IMR-90 (cell line): ENCODE results near the gene SARS1. TPM values are rescaled to one million over a fixed set of nuclear protein-coding genes. Genes with fewer than 3 reads are reported as not detected.

Experiments
- ATAC-seq: fragments of 200-7000 bp; cut with Tn5 transposase; 2 replicates; pipeline ENCODE4 v1.9.1; 2020; ENCODE audit warnings: low read depth, mild to moderate bottlenecking, moderate library complexity
- BruUV-seq: library from RNA; stranded (reverse); fragments of 400-500 nt; replicated peaks from 2 replicates; lab custom pipeline; 2021; lab: Mats Ljungman, UMichigan
- CTCF ChIA-PET: fragments of 300-600 bp; formaldehyde crosslinking; extraction: SDS; loops from one replicate; lab custom pipeline; 2021; ENCODE audit warnings: antibody characterized with exemption; lab: Yijun Ruan, JAX
- POLR2A ChIA-PET: fragments of 300-600 bp; sonication (Branson Sonifier 250); formaldehyde crosslinking; loops from one replicate; lab custom pipeline; 2022; ENCODE audit warnings: antibody characterized with exemption; ENCODE audit not compliant: unreplicated experiment; lab: Charles Lee
- DNase-seq: peaks from one replicate; pipeline ENCODE4 v3.0.0; 2013
- H2AFZ ChIP-seq: replicated peaks from 2 replicates; pipeline ENCODE3; 2013; ENCODE audit warnings: low read length, mild to moderate bottlenecking; ENCODE audit not compliant: poor library complexity
- H2AK5ac ChIP-seq: 2 replicates; pipeline ENCODE4 v1.6.1; 2013; ENCODE audit warnings: low read depth, low read length, inconsistent platforms
- H2AK9ac ChIP-seq: replicated peaks from 2 replicates; pipeline ENCODE3; 2013; ENCODE audit warnings: mild to moderate bottlenecking, low read depth, low read length, moderate library complexity; ENCODE audit not compliant: poor library complexity
- H2BK120ac ChIP-seq: 2 replicates; pipeline ENCODE4 v1.6.1; 2013; ENCODE audit warnings: low read depth, low read length, inconsistent platforms
- H2BK15ac ChIP-seq: 3 replicates; pipeline ENCODE4 v1.6.1; 2013; ENCODE audit warnings: low read depth, low read length, inconsistent platforms
- H2BK20ac ChIP-seq: 2 replicates; pipeline ENCODE4 v1.6.1; 2013; ENCODE audit warnings: low read depth, mild to moderate bottlenecking, inconsistent platforms, low read length, moderate library complexity
- H2BK5ac ChIP-seq: 2 replicates; pipeline ENCODE4 v1.6.1; 2013; ENCODE audit warnings: mild to moderate bottlenecking, low read depth, low read length, inconsistent platforms; ENCODE audit not compliant: poor library complexity, severe bottlenecking
- H3K14ac ChIP-seq: replicated peaks from 2 replicates; pipeline ENCODE4 v1.6.1; 2013; ENCODE audit warnings: low read depth, low read length, inconsistent platforms
- H3K18ac ChIP-seq: 2 replicates; pipeline ENCODE4 v1.6.1; 2013; ENCODE audit warnings: low read depth, low read length, control low read depth
- H3K23ac ChIP-seq: 2 replicates; pipeline ENCODE4 v1.6.1; 2013; ENCODE audit warnings: low read depth, low read length, inconsistent platforms
- H3K27ac ChIP-seq: 2 replicates; pipeline ENCODE4 v1.5.1; 2013; ENCODE audit warnings: mild to moderate bottlenecking, control low read depth, low read length; ENCODE audit not compliant: insufficient read depth
- H3K27me3 ChIP-seq: 2 replicates; pipeline ENCODE4 v1.6.1; 2013; ENCODE audit warnings: low read length; ENCODE audit not compliant: control insufficient read depth, insufficient read depth
- H3K36me3 ChIP-seq: 2 replicates; pipeline ENCODE4 v1.6.1; 2013; ENCODE audit warnings: low read length, mixed read lengths; ENCODE audit not compliant: control insufficient read depth, insufficient read depth
- H3K4ac ChIP-seq: 2 replicates; pipeline ENCODE4 v1.6.1; 2013; ENCODE audit warnings: low read depth, low read length, inconsistent platforms
- H3K4me1 ChIP-seq: 2 replicates; pipeline ENCODE4 v1.6.1; 2013; ENCODE audit warnings: low read length, mixed read lengths; ENCODE audit not compliant: control insufficient read depth, insufficient read depth
- H3K4me2 ChIP-seq: 2 replicates; pipeline ENCODE4 v1.6.1; 2013; ENCODE audit warnings: low read depth, mild to moderate bottlenecking, control low read depth, low read length, moderate library complexity
- H3K4me3 ChIP-seq: 2 replicates; pipeline ENCODE4 v1.5.1; 2013; ENCODE audit warnings: low read depth, mild to moderate bottlenecking, control low read depth, low read length, moderate library complexity; ENCODE audit not compliant: insufficient read depth
- H3K56ac ChIP-seq: 2 replicates; pipeline ENCODE4 v1.6.1; 2013; ENCODE audit warnings: low read length, inconsistent platforms; ENCODE audit not compliant: insufficient read depth; ENCODE audit errors: extremely low read depth
- H3K79me1 ChIP-seq, 2 experiments: 2 replicates each; pipeline ENCODE4 v1.6.1; 2013; ENCODE audit warnings: low read length in 2 of 2, inconsistent platforms in 1 of 2, low read depth in 1 of 2
- H3K9ac ChIP-seq: 2 replicates; pipeline ENCODE4 v1.6.1; 2013; ENCODE audit warnings: low read depth, low read length, control low read depth
- H3K9me1 ChIP-seq: 2 replicates; pipeline ENCODE4 v1.6.1; 2013; ENCODE audit warnings: low read length, inconsistent platforms; ENCODE audit not compliant: insufficient read depth
- H3K9me3 ChIP-seq: 2 replicates; pipeline ENCODE4 v1.6.1; 2013; ENCODE audit warnings: low read length; ENCODE audit not compliant: control insufficient read depth, insufficient read depth
- H4K20me1 ChIP-seq: 2 replicates; pipeline ENCODE4 v1.6.1; 2013; ENCODE audit warnings: low read length, inconsistent platforms; ENCODE audit not compliant: insufficient read depth
- H4K5ac ChIP-seq: 2 replicates; pipeline ENCODE4 v1.6.1; 2013; ENCODE audit warnings: mild to moderate bottlenecking, low read depth, low read length, control low read depth
- H4K8ac ChIP-seq, 2 experiments: 2 replicates each; pipeline ENCODE4 v1.6.1; 2013; ENCODE audit warnings: low read depth in 2 of 2, low read length in 2 of 2, control low read depth in 1 of 2, inconsistent platforms in 1 of 2
- H4K91ac ChIP-seq: 2 replicates; pipeline ENCODE4 v1.6.1; 2013; ENCODE audit warnings: low read depth, low read length, inconsistent platforms; ENCODE audit not compliant: insufficient read depth
- BHLHE40 ChIP-seq: fragments of 150-350 bp; IDR thresholded peaks from 2 replicates; pipeline ENCODE4 v1.6.1; 2016; ENCODE audit warnings: mild to moderate bottlenecking, low read depth, low read length
- FOS ChIP-seq: fragments of 150-350 bp; IDR thresholded peaks from 2 replicates; pipeline ENCODE4 v1.6.1; 2016; ENCODE audit warnings: low read depth, low read length
- MAFK ChIP-seq: IDR thresholded peaks from 2 replicates; pipeline ENCODE4 v1.6.1; 2012; ENCODE audit warnings: low read depth, low read length, improper control_type of control experiment
- MAZ ChIP-seq: IDR thresholded peaks from 2 replicates; pipeline ENCODE4 v1.6.1; 2012; ENCODE audit warnings: low read depth, mild to moderate bottlenecking, low read length, improper control_type of control experiment, moderate library complexity, borderline replicate concordance
- MXI1 ChIP-seq: IDR thresholded peaks from 2 replicates; pipeline ENCODE4 v1.6.1; 2012; ENCODE audit warnings: low read depth, mild to moderate bottlenecking, low read length, moderate library complexity, borderline replicate concordance
- NFE2L2 ChIP-seq: fragments of 150-350 bp; IDR thresholded peaks from 2 replicates; pipeline ENCODE4 v1.6.1; 2016; ENCODE audit warnings: low read depth, mild to moderate bottlenecking, low read length
- RAD21 ChIP-seq: IDR thresholded peaks from 2 replicates; pipeline ENCODE4 v1.6.1; 2012; ENCODE audit warnings: low read length, improper control_type of control experiment
- RCOR1 ChIP-seq: IDR thresholded peaks from 2 replicates; pipeline ENCODE4 v1.6.1; 2012; ENCODE audit warnings: mild to moderate bottlenecking, low read length, improper control_type of control experiment; ENCODE audit not compliant: insufficient replicate concordance
- RFX5 ChIP-seq: IDR thresholded peaks from 2 replicates; pipeline ENCODE4 v1.8.0; 2012; ENCODE audit warnings: low read depth, mild to moderate bottlenecking, low read length, moderate library complexity
- SMC3 ChIP-seq: fragments of 150-350 bp; IDR thresholded peaks from 2 replicates; pipeline ENCODE4 v1.6.1; 2016; ENCODE audit warnings: low read depth, mild to moderate bottlenecking, antibody characterized with exemption, low read length, moderate library complexity
- WGBS, 2 experiments: methylation state at CpG; one replicate each; pipeline versions ENCODE4 v1.1.5 to v1.1.7; 2013; ENCODE audit warnings: missing lambda C conversion rate in 2 of 2; ENCODE audit not compliant: insufficient read length in 1 of 2; ENCODE audit errors: extremely low coverage in 2 of 2; 5-methylcytosine and 5-hydroxymethylcytosine counted together
- dilution Hi-C: fragments of 300-500 bp; cut with HindIII; formaldehyde crosslinking; loops from one replicate; pipeline ENCODE4 v1.14.3; 2018; ENCODE audit warnings: low sequenced_read_pairs; ENCODE audit not compliant: unreplicated experiment
- in situ Hi-C: fragments of 300-500 bp; cut with MboI; formaldehyde crosslinking; loops from 3 replicates; pipeline ENCODE4 v1.14.3; 2019; ENCODE audit warnings: low sequenced_read_pairs, inconsistent platforms, mixed read lengths
- intact Hi-C: fragments of 100-400 bp; cut with micrococcal nuclease; formaldehyde crosslinking; loops from 2 replicates; pipeline ENCODE4 v1.10.0; 2022
- polyA plus RNA-seq, 3 experiments: library from polyadenylated mRNA; depleted of rRNA; stranded (reverse); fragments of >200 nt; gene quantifications; 2 replicates each; pipeline ENCODE4 v1.2.3, GENCODE V29; 2012; ENCODE audit warnings: low replicate concordance in 1 of 3
- total RNA-seq: library from RNA; depleted of rRNA; stranded (reverse); fragments of >200 nt; gene quantifications from 2 replicates; pipeline ENCODE4 v1.2.3, GENCODE V29; 2012
- TF ChIP-seq, protein P1 (sequence below): conservative IDR thresholded peaks from 2 replicates; pipeline ENCODE4 v1.5.1; 2012; ENCODE audit warnings: mild to moderate bottlenecking, low read depth, low read length, improper control_type of control experiment
- TF ChIP-seq, protein P2 (sequence below): fragments of 150-350 bp; IDR thresholded peaks from 2 replicates; pipeline ENCODE4 v1.6.1; 2016; ENCODE audit warnings: low read depth, mild to moderate bottlenecking, low read length, moderate library complexity, borderline replicate concordance

SARS1 gene
- total and polyA plus RNA-seq, 2 of the 4 experiments (the other 2 are of a cell fraction), result 231 to 348 TPM

DNA sequence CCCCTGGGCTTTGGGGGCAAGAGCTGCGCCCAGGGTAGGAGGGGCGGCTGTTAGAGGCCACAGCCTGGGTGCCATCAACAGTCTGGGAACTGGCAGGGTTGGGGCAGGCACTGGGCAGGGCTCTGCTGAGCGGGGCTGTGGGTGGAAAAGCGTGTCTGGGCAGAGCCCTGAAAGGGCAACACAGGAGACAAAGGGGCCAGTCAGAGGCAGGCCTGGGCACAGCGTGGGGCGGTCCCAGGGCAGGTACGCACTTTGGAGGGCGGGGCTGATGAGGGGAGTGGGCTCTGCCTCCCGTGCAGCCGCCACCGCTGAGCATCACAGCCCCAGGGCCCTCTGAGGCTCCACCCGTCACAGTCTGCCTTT, 49.5 kb downstream of the SARS1 start:
- peak overlapping the region in 1 of 2 experiments; percentile 47; a peak in 1 of 4 replicates for H4K8ac ChIP-seq
- dilution Hi-C loops (no loop called here), in situ Hi-C loops (loop anchor here (10.0 kb wide), 1 partner anchor 272 kb away; the partner anchor contains the start of gene GPR61), intact Hi-C loops (loop anchor here (1.0 to 5.0 kb wide), 4 partner anchors 62 to 269 kb away; a partner anchor contains a TSS)
- ChIA-PET POLR2A (no interaction called here), CTCF (no interaction called here)
- H3K23ac ChIP-seq, result no peak overlapping the region
- no peak overlapping the region for H4K91ac ChIP-seq
- WGBS, 2 experiments, result 84% methylated on average over 11 of the region's 12 CpGs; no CpG with 5 or more reads in 1 of the 2 experiments
- H3K18ac ChIP-seq, result no peak overlapping the region
- H3K4me3 ChIP-seq, result no peak overlapping the region
- H3K4me1 ChIP-seq, result no peaks in the 10 kb centered on the region
- no TSS peak for BruUV-seq
- no peak overlapping the region for H2BK15ac ChIP-seq
- no peak overlapping the region for H4K5ac ChIP-seq
- no peaks in the 10 kb centered on the region; the same call in 1 of the 2 replicates for H3K9me1 ChIP-seq
- no peak overlapping the region for H3K4me2 ChIP-seq
- TF ChIP-seq MAZ, result no peak
- TF ChIP-seq RAD21, result no peak
- no peak for TF ChIP-seq FOS
- no peak for TF ChIP-seq MAFK
- no peak for TF ChIP-seq MXI1
- no peak for TF ChIP-seq BHLHE40
- TF ChIP-seq RFX5, result no peak
- TF ChIP-seq, protein P1, sequence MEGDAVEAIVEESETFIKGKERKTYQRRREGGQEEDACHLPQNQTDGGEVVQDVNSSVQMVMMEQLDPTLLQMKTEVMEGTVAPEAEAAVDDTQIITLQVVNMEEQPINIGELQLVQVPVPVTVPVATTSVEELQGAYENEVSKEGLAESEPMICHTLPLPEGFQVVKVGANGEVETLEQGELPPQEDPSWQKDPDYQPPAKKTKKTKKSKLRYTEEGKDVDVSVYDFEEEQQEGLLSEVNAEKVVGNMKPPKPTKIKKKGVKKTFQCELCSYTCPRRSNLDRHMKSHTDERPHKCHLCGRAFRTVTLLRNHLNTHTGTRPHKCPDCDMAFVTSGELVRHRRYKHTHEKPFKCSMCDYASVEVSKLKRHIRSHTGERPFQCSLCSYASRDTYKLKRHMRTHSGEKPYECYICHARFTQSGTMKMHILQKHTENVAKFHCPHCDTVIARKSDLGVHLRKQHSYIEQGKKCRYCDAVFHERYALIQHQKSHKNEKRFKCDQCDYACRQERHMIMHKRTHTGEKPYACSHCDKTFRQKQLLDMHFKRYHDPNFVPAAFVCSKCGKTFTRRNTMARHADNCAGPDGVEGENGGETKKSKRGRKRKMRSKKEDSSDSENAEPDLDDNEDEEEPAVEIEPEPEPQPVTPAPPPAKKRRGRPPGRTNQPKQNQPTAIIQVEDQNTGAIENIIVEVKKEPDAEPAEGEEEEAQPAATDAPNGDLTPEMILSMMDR, result no peak
- TF ChIP-seq SMC3, result no peak
- TF ChIP-seq RCOR1, result no peak
- no peak for TF ChIP-seq NFE2L2
- TF ChIP-seq, protein P2, sequence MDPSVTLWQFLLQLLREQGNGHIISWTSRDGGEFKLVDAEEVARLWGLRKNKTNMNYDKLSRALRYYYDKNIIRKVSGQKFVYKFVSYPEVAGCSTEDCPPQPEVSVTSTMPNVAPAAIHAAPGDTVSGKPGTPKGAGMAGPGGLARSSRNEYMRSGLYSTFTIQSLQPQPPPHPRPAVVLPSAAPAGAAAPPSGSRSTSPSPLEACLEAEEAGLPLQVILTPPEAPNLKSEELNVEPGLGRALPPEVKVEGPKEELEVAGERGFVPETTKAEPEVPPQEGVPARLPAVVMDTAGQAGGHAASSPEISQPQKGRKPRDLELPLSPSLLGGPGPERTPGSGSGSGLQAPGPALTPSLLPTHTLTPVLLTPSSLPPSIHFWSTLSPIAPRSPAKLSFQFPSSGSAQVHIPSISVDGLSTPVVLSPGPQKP, result no peak
- no peak for ATAC-seq
- H2AK9ac ChIP-seq, result peak overlapping the region; percentile 83
- H3K56ac ChIP-seq, result no peak overlapping the region
- no peaks in the 10 kb centered on the region for H3K27me3 ChIP-seq
- H3K9ac ChIP-seq, result no peak overlapping the region
- no peaks in the 10 kb centered on the region for H3K9me3 ChIP-seq
- H2BK120ac ChIP-seq, result peak overlapping the region; percentile 57
- no peak overlapping the region for H3K27ac ChIP-seq
- DNase-seq, result no peak
- H3K4ac ChIP-seq, result peak overlapping the region; percentile 61; the same call in 1 of the 2 replicates
- H2BK5ac ChIP-seq, result no peak overlapping the region
- peak overlapping the region; percentile 82 for H2AFZ ChIP-seq
- H3K36me3 ChIP-seq, result no peaks in the 10 kb centered on the region
- H3K14ac ChIP-seq, result no peak overlapping the region
- no peaks in the 10 kb centered on the region for H4K20me1 ChIP-seq
- peak overlapping the region; percentile 73 for H2AK5ac ChIP-seq
- H2BK20ac ChIP-seq, result no peak overlapping the region; the same call in 1 of the 2 replicates
- H3K79me1 ChIP-seq, result no peaks in the 10 kb centered on the region
